Measurements from ENCODE around the gene RGS16.
"Not testable (repeated sequence)": the region's sequence is repeated elsewhere in the genome, so short reads cannot be mapped to it uniquely, and the experiment has no call there.

The RGS16 gene, protein sequence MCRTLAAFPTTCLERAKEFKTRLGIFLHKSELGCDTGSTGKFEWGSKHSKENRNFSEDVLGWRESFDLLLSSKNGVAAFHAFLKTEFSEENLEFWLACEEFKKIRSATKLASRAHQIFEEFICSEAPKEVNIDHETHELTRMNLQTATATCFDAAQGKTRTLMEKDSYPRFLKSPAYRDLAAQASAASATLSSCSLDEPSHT

DNA sequence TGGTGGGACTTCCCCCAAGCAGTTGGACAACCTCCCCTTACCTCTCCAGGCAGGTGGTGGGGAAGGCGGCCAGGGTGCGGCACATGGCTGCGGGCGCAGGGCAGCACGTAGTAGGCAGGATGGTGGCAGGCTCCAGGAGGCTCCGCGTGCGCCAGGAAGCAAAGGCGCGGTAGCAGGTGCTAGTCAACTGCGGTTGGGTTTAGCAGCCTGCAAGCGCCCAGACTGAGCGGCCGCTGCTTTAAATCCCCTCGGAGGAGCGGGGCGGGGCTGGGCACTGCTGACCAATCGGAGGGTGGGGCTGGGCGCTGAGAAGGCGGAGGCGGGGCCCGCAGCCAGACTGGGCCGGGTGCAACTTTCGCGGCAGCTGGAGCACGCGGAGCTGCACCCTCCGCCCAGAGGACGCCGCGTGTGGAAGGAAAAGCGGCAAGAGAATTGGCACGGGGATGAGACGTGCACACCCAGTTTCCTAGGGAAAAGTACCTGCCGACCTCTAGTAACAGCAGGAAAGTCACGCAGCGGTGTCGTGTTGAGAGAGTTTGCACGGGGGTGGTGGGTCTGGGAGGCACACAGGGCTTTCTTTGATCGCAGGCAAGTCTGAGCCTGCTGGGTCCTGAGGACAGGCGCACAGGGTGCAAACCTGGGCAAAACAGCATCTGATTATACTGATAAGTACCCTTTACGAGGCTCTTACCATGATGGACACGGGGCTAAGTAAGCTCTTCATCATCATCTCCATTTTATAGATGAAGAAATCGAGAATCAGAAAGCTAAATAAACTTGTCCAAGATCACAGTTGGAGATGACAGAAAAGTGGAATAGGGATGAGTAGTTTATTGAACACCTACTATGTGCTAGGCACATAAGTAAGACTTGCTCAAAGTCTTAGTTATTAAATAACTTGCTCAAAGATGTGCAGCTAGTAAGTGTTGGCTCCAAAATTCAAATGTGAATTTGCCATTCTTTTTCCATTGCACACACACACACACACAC, at the start of gene RGS16:
Gene RGS16 (minus strand): TSS at position 215 of the 990 bp plus-strand sequence. CDS start 130 bp downstream, at position 85.
- DNase-seq (ENCODE audit: low read depth), result peak; percentile 73

DNA sequence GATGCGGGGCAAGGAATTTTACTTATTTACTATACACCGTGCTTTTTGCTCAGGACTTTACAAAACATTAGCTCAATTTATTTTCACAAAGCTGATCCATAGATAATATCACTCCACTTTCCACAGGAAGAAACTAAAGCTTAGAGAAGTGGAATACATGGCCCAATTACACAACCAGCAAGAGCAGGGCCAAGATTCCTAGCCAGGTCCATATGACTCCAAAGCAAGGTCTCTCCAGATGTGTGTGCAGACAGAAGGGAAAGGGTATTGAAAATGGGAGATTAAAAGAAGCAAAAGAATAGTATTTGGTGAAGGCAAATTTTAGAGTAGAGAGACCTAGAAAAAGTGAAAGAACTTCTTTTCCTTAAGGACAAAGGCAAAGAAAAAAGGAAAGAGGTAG, 49.8 kb upstream of the RGS16 start:
- no peak for DNase-seq (ENCODE audit: low read depth)

DNA sequence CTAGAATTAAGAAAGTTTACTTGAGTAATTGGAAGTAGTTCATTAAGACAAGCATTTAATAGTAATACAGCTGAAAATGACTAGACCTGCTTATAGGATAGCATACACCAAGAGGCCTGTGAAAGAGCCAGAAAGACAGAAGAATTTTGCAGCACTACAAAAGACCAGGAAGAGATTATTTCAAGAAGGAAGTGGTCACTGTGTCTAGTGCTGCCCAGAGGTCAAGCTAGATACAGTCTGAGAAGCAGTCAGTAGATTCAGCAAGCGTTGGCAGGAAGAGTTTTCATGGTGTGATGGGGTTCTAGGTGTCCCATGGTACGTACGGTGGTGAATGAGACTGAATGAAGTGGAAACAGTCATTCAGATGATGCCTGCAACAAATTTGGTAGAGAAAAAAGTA, 48.7 kb upstream of the RGS16 start:
- DNase-seq (ENCODE audit: low read depth), result no peak

DNA sequence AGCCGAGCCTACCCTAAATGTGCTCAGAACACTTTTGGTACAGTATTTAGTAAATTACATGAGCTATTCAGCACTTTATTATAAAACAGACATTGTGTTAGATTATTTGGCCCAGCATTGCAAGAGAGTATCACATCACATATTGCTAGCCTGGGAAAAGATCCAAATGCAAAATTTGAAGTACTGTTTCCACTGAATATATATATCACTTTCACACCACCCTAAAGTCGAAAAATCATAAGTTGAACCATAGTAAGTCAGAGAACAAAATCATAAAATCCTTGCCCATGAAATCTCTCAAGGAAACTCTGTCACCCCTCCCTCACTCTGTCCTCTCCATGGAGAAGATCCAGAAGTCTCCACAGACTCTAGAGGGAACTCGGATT, 47.1 kb upstream of the RGS16 start:
- no peak for DNase-seq (ENCODE audit: low read depth)

DNA sequence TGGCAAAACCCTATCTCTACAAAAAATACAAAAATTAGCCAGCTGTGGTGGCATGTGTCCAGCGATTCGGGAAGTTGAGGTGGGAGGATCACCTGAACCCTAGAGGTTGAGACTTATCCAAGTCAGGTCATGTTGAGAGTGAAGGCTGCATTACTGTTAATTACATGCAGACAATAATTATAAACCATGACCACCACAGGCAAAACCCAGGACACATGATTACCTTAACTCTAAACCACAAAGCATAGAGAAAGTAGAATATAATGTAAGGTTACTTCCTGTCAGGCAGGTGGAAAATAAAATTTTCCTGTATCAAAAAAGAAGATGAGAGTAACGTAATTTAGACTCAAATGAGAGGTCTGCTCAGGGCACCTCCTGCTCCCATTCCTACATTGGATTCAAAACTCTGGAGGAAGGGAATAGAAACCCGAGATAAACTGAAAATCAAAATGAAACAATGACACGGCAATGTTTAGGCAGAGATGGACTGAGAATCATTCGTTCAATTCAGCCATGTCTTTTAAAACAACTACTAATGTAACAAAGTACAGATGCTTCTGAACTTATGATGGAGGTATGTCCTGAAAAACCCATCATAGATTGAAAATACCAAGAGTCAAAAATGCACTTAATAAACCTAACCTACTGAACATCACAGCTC, 46.6 kb upstream of the RGS16 start:
- DNase-seq (ENCODE audit: low read depth), result no peak

DNA sequence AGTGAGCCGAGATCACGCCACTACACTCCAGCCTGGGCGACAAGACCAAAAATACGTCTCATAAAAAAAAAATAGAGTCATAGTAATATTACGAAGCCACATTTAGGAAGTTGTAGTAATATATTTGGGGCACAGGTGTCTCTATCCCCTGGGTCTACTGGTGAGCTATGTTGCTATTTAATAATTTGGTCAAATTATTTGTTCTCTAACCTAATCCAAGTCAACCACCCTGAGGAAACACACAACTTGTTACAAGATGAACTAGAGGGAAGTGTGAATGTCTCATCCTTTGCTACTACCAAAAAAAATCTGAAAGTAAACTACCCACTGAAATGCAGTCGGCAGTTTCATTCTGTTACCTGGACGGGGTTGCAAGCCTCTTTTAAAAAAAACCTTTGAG, 44.9 kb upstream of the RGS16 start:
- no peak for DNase-seq (ENCODE audit: low read depth)

DNA sequence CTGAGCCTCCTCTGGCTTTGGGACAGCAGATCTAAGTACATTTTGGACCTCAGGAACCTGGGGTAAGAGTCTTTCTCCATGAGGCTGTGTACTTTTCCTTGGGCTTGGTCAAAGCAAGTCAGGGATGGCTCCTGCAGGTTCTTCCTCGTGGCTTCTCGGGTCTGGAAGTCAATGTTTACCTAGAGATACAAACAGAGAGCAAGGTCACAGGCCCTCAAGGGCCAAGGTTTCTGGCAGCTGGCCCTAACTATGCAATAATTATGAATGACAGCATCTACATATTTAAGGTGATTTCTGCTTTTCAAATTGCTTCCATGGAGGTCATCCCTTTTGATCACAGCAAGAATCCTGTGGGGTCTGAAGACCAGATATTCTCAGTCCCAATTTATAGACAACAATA, 42.5 kb upstream of the RGS16 start:
- no peak for DNase-seq (ENCODE audit: low read depth)

DNA sequence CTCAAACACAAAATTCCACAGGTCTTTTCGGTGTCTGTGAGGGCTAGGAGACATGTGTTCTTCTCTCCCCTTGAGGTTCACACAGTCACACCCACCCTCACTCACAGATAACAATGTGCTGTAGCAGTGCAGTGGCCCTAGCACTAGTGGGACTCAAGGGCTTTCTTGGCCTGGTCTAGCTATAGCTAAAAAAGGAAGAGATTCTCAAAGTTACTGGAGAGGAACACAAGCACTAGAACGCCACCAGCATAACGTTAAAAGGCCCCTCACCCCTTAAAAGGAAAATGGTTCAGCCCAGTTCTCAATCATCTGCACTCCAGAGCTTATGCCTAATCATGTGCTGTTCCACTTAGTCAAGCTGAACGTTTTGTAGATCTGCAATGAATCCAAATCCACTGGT, 40.7 kb upstream of the RGS16 start:
- no peak for DNase-seq (ENCODE audit: low read depth)

DNA sequence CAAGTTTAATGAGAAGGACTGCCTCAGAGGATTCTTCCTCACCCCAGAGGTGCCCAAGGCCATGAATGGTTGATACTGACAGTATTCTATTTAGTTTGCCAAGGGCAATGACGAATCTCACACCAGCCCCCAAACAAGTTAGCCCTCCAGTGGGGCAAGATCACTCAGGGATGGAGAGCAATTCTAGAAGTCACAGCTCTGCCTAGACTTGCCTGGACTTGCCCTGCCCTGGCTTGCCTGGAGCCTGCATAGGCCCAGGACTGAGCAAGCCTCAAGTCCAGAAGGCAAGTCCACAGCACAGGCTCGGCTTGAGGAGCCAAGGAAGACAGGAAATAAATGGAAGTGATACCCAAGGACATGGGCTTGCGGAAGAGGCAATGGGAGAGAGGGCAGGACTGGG, 39.5 kb upstream of the RGS16 start:
- no peak for DNase-seq (ENCODE audit: low read depth)

DNA sequence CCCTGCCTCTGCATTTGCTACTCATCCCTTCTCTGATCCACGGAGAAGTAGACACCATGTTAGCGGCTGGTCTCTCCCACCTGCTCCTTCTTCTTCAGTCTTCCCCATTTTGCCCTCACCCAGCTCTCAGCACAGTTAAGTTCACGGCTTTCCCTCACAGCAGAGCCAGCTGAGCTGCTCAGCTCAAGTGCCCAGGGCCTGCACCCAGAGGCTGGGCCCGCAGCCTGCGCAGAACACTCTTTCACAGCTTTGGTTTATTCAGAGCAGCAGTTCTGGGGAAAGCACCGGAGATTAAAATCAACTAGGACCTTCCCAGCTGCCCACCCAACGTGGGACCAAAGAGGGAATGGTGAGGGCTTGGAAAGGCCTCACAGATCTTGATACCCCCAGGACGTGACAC, 38.3 kb upstream of the RGS16 start:
- no peak for DNase-seq (ENCODE audit: low read depth)

DNA sequence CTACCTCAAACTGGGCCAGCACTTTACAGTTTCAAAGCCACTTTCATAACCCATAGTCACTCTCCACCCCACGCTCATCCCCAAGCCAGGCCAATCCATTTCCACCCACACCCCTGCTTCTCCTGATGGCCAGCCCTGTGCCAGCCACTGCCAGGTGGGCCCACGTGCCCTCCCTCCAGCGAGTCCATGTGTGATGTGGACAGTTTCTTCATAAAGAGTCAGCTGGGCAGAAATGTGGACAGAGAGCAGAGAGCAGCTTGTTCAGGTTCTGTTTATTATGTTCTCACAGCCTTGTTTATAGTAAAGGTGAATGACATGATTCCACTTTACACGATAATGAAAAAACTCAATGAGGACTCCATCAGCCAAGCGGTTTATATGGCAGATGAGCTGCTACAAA, 37.4 kb upstream of the RGS16 start:
- DNase-seq (ENCODE audit: low read depth), result no peak

DNA sequence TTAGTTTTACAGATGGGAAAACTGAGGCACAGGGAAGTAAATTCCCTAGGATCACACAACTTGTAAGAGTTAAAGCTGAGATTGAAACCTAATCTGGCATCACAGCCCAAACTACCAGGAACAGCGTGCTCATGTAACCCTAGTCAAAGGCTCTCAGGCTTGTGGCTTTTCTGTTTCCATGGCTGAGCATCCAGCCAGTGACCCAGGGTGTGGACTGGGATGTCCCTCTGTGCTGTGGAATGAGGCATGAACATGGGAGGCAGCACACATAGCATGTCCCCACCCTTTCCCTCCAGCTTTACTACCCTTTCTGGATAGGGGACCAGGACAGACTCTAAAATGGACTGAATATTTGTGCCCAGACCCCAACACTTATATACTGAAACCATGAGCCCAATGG, 35.1 kb upstream of the RGS16 start:
- DNase-seq (ENCODE audit: low read depth), result no peak

DNA sequence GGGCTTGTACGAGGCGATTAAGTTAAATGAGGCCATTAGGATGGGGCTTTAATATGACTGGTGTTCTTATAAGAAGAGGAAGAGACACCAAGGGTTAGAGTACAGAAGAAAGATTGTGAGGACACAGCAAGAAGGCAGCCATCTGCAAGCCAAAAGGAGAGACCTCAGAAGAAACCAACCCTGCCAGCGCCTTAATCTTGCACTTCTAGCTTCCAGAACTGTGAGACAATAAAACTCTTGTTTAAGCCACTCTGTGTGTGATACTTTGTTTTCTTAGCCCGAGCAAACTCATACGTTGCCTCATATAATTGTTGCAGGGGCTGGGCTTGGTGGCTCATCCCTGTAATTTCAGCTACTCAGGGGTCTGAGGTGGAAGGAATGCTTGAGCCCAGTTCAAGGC, 33.6 kb upstream of the RGS16 start:
- no peak for DNase-seq (ENCODE audit: low read depth)

DNA sequence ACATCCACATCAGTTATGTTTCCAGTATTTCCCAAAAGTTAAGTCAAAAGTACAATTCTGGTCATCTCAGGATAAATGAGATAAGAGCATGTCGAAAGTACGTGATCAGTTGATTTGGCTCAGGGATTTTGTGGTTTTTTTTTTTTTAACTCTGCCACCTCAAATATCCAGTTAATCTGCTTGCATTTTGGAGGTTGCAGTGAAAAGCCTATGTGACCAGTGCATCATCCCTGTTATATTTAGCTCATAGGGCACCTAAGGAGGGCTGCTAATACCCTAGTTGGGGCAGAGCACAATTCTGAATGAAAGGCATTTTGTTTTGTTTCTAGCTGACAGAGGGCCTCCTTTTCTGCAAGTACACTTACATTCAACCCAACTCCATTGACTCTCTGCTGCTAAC, 31.7 kb upstream of the RGS16 start:
- no peak for DNase-seq (ENCODE audit: low read depth)

DNA sequence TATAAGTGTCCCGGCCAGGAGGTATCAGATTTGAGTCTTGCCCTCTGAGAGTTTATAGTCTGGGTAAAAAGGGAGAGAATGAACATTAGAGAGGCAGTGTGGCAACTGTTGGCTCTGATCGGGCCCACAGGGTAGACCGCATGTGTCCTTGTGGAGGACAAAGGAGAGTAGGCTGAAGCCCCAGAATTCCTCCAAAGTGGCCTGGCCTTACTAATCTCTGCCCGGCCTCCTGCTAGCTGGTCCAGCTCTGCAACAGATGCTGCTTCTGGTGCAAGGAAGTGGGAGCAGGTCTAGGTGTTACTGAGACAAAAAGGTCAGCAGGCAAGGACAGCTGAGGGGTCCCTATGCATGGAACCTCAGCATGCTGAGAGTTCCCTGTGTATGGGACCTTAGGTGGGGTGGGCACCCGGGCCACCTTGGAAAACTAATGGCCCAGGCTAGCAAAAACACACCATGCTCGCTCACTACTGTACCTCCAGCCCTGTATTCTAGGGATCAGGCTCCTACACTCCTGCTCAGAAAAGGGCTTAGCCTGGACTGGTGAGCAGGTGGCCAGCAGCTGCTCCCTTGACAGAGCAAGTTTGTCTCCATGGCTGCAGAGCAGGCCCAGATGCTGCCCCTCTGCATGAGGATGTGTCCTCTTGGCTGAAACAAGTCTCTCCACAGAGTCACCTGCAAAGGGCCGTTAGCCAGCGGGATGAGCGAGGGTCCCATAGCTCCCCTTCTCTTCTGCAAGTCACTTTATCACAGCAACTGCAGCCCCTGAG, 30.3 kb upstream of the RGS16 start:
- no peak for DNase-seq (ENCODE audit: low read depth)

DNA sequence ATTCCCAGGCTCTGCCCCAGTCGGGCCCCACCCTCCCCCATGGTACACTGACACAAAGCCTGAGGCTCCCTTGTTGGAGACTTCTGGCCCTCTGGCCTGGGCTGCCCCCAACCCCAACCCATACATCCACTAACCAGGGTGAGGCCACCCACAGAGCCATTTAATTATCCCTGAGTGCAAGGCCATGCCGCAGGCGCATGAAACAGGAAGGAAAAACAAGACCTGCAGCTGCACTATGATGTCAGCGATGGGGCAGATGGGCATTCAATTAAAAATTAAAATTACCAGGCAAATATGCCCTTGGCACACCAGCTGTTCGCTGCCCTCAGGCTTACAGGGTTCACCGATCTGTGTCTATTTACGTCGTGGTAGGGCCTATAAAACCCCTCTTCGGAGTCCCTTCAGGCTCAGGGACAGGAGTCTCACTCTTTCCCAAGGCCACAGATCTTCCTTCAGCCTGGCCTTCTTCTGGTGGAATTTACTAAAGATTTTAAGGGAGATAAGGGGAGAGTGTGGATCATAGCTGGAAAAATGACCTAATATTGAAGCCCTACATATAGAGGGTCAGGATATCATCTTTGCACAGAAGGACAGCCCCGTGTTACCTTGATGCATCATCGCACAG, 29.6 kb upstream of the RGS16 start:
- no peak for DNase-seq (ENCODE audit: low read depth)

DNA sequence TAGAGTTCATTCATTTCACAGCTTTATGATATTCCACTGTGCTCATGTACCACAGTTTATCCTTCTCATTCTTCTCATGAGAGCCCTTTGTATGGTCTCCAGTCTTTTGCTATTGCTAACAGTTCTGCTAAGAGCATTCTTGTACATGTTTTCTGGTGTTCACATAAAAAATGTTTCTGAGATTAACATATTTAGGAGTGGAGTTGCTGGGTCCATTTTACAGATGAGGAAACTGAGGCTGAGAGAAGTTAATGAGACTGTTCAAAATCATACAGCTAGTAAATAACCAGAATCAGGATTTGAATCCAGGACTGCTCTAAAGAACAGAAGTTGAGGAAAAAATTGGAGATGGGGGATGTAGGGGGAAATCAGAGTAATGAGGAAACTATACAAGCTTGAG, 28.8 kb upstream of the RGS16 start:
- no peak for DNase-seq (ENCODE audit: low read depth)

DNA sequence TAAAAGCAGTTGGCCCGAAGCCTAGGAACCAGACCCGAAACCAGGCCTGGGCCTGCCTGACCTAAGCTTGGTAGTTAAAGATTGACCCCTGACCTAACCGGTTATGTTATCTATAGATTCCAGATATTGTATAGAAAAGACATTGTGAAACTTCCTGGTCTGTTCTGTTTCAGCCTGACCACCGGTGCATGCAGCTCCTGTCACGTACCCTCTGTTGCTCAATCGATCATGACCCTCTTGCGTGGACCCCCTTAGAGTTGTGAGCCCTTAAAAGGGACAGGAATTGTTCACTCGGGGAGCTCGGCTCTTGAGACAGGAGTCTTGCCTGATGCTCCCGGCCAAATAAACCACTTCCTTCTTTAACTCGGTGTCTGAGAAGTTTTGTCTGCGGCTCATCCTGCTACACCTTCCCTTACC, 28.3 kb upstream of the RGS16 start:
- not testable (repeated sequence) for DNase-seq (ENCODE audit: low read depth)

DNA sequence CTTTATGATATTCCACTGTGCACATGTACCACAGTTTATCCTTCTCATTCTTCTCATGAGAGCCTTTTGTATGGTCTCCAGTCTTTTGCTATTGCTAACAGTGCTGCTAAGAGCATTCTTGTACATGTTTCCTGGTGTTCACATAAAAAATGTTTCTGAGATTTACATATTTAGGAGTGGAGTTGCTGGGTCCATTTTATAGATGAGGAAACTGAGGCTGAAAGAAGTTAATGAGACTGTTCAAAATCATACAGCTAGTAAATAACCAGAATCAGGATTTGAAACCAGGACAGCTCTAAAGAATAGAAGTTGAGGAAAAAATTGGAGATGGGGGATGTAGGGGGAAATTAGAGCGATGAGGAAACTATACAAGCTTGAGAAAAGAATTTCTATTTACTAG, 27.8 kb upstream of the RGS16 start:
- no peak for DNase-seq (ENCODE audit: low read depth)

DNA sequence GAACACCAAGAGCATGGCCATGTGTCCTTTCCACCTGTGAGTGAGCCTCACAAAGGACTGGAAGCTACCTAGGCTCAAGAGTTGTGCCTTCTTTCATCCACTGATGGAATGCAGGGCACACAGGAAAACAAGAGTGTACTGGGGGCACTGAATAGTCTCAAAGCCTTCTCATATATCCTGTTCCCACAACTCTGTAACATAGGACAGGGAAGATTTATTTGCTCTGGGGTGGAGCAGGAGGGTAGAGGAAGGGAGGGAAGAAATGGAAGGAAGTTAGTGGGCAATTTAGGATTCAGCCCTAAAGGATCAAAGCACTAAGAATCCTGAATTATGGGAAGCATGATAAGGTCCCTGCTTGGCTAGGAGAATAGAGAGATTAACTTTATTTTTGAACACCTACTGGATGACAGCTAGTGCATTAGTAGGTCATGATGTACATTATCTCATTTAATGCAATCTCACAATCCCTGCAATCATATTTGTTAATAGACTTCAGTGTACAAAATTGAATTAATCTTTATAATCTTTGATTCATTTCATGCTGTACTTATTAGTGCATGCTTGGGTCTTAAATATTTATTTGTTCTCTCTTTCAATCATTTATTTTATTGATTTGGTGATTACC, 27.0 kb upstream of the RGS16 start:
- DNase-seq (ENCODE audit: low read depth), result no peak

DNA sequence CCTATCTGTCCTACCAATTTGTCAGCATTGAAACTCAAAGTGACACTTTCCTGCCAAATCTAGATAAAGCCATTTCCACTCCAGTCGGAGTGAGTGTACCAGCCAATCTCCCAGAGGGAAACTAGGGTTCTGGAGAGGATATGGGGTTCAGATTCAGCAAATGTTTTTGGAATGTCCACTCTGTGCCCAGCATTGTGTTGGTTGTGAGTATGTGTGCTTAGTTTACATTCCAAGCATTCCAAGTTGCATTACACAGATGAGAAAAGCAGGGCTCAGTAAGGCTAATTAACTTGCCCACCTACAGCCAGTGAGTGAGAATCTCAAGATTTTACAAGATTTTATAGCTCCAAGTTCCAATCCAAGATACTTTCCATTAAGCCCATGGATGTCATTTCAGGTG, 26.4 kb upstream of the RGS16 start:
- DNase-seq (ENCODE audit: low read depth), result no peak

Data from stimulated activated CD8-positive, alpha-beta memory T cell treated with anti-CD3 and anti-CD28 coated beads, Interleukin-12 subunit alpha, Interleukin-12 subunit beta, amount 100 ng/mL, for 1 hour (primary cell).